HEK293T (cell line): ENCODE data around the gene DLG5.

ENCODE experiments used
- CTCF ChIA-PET: fragments of 350-600 bp; formaldehyde crosslinking; extraction: SDS; loops from one replicate; lab custom pipeline; 2021; ENCODE audit warnings: antibody characterized with exemption, inconsistent platforms; lab: Yijun Ruan, JAX
- POLR2A ChIA-PET: fragments of 350-600 bp; formaldehyde crosslinking; extraction: SDS; loops from one replicate; lab custom pipeline; 2020; ENCODE audit warnings: antibody characterized with exemption, inconsistent platforms; lab: Yijun Ruan, JAX
- DNase-seq: peaks from one replicate; pipeline ENCODE4 v3.0.0; 2012; ENCODE audit warnings: mixed read lengths; ENCODE audit errors: extremely low spot score
- ARNT ChIP-seq: fragments of 450-650 bp; IDR thresholded peaks from 2 replicates; pipeline ENCODE4 v1.6.1; 2017; ENCODE audit warnings: mild to moderate bottlenecking
- BHLHE40 ChIP-seq: fragments of 450-650 bp; IDR thresholded peaks from 2 replicates; pipeline ENCODE4 v1.6.1; 2016; ENCODE audit warnings: mild to moderate bottlenecking, moderate library complexity, borderline replicate concordance
- CTBP1 ChIP-seq: fragments of 450-650 bp; IDR thresholded peaks from 2 replicates; pipeline ENCODE4 v1.6.1; 2016; ENCODE audit warnings: borderline replicate concordance
- ELF4 ChIP-seq: fragments of 450-650 bp; IDR thresholded peaks from 2 replicates; pipeline ENCODE4 v1.6.1; 2017; ENCODE audit warnings: antibody characterized with exemption
- FOXA1 ChIP-seq: fragments of 450-650 bp; IDR thresholded peaks from 2 replicates; pipeline ENCODE4 v1.6.1; 2016; ENCODE audit warnings: mild to moderate bottlenecking
- FOXK2 ChIP-seq: fragments of 450-650 bp; IDR thresholded peaks from 2 replicates; pipeline ENCODE4 v1.6.1; 2016; ENCODE audit warnings: mild to moderate bottlenecking
- FOXM1 ChIP-seq: fragments of 450-650 bp; IDR thresholded peaks from 2 replicates; pipeline ENCODE4 v1.6.1; 2017; ENCODE audit warnings: mild to moderate bottlenecking, borderline replicate concordance
- HDGF ChIP-seq: fragments of 450-650 bp; IDR thresholded peaks from 2 replicates; pipeline ENCODE4 v1.6.1; 2017; ENCODE audit warnings: antibody characterized with exemption, borderline replicate concordance
- L3MBTL2 ChIP-seq: fragments of 450-650 bp; conservative IDR thresholded peaks from 2 replicates; pipeline ENCODE4 v1.6.1; 2016; ENCODE audit warnings: mild to moderate bottlenecking
- LEF1 ChIP-seq: fragments of 450-650 bp; IDR thresholded peaks from 2 replicates; pipeline ENCODE4 v1.6.1; 2017; ENCODE audit warnings: mild to moderate bottlenecking, borderline replicate concordance
- NFRKB ChIP-seq: fragments of 450-650 bp; IDR thresholded peaks from 2 replicates; pipeline ENCODE4 v1.6.1; 2016; ENCODE audit warnings: mild to moderate bottlenecking, moderate library complexity
- SP1 ChIP-seq: fragments of 450-650 bp; IDR thresholded peaks from 2 replicates; pipeline ENCODE4 v1.6.1; 2017
- SUZ12 ChIP-seq: fragments of 450-650 bp; IDR thresholded peaks from 2 replicates; pipeline ENCODE4 v1.6.1; 2016; ENCODE audit warnings: mild to moderate bottlenecking
- TARDBP ChIP-seq: fragments of 450-650 bp; IDR thresholded peaks from 2 replicates; pipeline ENCODE4 v1.6.1; 2016
- ZNF384 ChIP-seq: fragments of 450-650 bp; IDR thresholded peaks from 2 replicates; pipeline ENCODE4 v1.6.1; 2016
- TF ChIP-seq, protein P1 (sequence below): fragments of 450-650 bp; IDR thresholded peaks from 2 replicates; pipeline ENCODE4 v1.6.1; 2016

Gene DLG5

DNA sequence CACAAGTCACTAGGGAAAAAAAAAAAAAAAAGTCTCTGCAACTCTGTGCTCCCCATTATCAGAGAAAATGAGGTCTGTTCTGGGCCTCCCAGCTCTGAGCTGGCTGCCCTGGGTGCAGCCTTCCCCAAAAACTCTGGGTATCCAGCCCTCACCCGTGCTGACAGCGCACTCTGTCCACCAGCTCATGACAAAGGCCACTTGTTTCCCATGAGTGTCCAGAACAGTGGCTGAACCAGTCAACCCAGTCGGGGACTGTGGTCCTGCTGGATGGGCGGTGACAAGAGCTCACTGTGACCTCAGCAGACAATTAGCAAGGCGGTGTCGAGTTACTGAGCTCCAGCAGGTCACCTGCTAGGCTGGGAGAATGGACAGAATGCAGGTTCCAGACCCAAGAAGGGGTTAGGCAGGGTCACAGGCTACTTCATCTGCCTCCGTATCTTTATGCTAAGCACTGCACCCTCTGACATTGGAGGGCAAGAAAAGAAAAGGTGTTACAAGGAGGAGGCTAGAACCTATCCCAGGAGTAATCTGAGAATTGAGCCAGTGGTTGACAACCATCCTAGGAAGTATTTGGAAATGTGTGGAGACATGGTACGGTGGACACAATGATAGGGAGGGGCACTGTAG, 37.2 kb downstream of the DLG5 start:
- CTCF ChIA-PET = interaction anchor here (1.0 to 1.7 kb wide), 3 partner anchors 9 to 85 kb away, joined by 4 to 7 read pairs (median 4); no protein-coding TSS in a partner anchor
- DNase-seq = peak; percentile 37
- no peak for TF ChIP-seq SUZ12
- TF ChIP-seq NFRKB = no peak
- TF ChIP-seq BHLHE40 = no peak
- TF ChIP-seq, protein P1, sequence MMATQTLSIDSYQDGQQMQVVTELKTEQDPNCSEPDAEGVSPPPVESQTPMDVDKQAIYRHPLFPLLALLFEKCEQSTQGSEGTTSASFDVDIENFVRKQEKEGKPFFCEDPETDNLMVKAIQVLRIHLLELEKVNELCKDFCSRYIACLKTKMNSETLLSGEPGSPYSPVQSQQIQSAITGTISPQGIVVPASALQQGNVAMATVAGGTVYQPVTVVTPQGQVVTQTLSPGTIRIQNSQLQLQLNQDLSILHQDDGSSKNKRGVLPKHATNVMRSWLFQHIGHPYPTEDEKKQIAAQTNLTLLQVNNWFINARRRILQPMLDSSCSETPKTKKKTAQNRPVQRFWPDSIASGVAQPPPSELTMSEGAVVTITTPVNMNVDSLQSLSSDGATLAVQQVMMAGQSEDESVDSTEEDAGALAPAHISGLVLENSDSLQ = no peak
- no peak for TF ChIP-seq LEF1
- TF ChIP-seq TARDBP = no peak
- TF ChIP-seq L3MBTL2 = no peak
- TF ChIP-seq FOXA1 = no peak
- no peak for TF ChIP-seq ARNT
- no peak for TF ChIP-seq FOXK2
- no peak for TF ChIP-seq CTBP1
- POLR2A ChIA-PET = no interaction called here

DNA sequence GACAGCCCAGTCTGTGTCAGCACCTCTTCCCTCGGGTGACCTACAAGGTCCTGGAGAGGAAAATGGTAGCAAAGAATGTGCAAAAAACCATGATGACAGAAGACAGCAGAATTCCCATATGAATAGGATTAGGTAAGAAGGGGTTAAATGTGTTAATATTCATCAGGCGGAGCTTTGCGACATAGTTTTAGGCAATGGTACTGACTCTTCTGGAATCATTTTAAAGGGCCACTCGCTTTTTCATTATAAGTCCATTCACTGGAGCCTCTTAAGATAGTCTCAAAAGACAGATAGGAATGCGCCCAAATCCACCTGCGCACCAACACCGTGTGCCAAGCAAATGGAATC, 38.2 kb downstream of the DLG5 start:
- ChIA-PET POLR2A (no interaction called here), CTCF (no interaction called here)
- TF ChIP-seq ARNT (no peak), L3MBTL2 (no peak), ELF4 (no peak), ZNF384 (no peak), TARDBP (no peak), LEF1 (no peak), CTBP1 (no peak), FOXM1 (no peak)
- TF ChIP-seq, protein P1 = no peak
- no peak for DNase-seq

GRCh38 chr10:77887631-77888355, 38.8 kb downstream of the DLG5 start:
- ChIA-PET CTCF (interaction anchor here (0.7 kb wide), 1 partner anchor 19 kb away, joined by 3 read pairs; no protein-coding TSS in a partner anchor), POLR2A (no interaction called here)
- DNase-seq = no peak
- no peak for TF ChIP-seq CTBP1
- TF ChIP-seq SP1 = no peak
- no peak for TF ChIP-seq LEF1
- TF ChIP-seq TARDBP = no peak
- no peak for TF ChIP-seq L3MBTL2
- no peak for TF ChIP-seq FOXM1
- no peak for TF ChIP-seq HDGF
- TF ChIP-seq ZNF384 = no peak
- no peak for TF ChIP-seq ARNT
- no peak for TF ChIP-seq FOXA1
- no peak for TF ChIP-seq FOXK2
- TF ChIP-seq ELF4 = no peak
- TF ChIP-seq SUZ12 = no peak
- no peak for TF ChIP-seq BHLHE40
- no peak for TF ChIP-seq NFRKB
- TF ChIP-seq, protein P1 = no peak

GRCh38 chr10:77886795-77887355, 39.7 kb downstream of the DLG5 start:
- DNase-seq = no peak
- ChIA-PET POLR2A (no interaction called here), CTCF (no interaction called here)
- no peak for TF ChIP-seq HDGF
- no peak for TF ChIP-seq FOXA1
- no peak for TF ChIP-seq FOXK2
- TF ChIP-seq, protein P1 = no peak
- no peak for TF ChIP-seq ARNT
- no peak for TF ChIP-seq SP1

DNA sequence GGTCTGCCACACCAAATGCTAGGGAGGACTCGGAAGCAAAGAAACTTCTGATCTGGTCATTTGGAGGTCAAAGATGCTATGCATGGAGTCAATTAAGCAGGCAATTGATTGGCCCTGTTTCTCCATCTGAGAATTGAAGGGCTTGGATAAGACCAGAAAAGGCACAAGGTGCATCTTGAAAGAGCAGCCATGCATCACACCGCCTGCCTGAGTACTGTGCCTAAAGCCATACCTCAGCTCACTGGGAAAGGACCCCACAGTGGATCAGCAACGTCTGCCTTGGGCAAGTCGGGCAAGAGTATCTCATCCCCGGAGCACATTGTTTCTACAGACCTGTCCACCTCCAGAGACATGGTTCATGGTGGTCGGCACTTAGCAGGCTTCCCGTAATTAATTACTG, 42.4 kb downstream of the DLG5 start:
- TF ChIP-seq NFRKB (no peak), TARDBP (no peak), HDGF (no peak), SUZ12 (no peak), ARNT (no peak), FOXA1 (no peak), ZNF384 (no peak), L3MBTL2 (no peak)
- ChIA-PET CTCF (no interaction called here), POLR2A (no interaction called here)
- no peak for DNase-seq
